Fibroblast of skin of back (primary cell): ENCODE measurements around the gene RALGAPA2.
A peak's percentile ranks its signal among the peaks of the same experiment; 100 is the strongest.

Experiments used
- DNase-seq: peaks from one replicate; pipeline ENCODE4 v3.0.0-alpha.2; 2013

Gene RALGAPA2

GRCh38 chr20:20528861-20529260 lies 183.6 kb downstream of the RALGAPA2 start:
- no peak for DNase-seq

GRCh38 chr20:20527661-20528060 lies 184.8 kb downstream of the RALGAPA2 start:
- DNase-seq: no peak

GRCh38 chr20:20525756-20526155 lies 186.7 kb downstream of the RALGAPA2 start:
- no peak for DNase-seq

- no peak for DNase-seq
Measured at GRCh38 chr20:20525214-20525613, 187.2 kb downstream of the RALGAPA2 start.

GRCh38 chr20:20524756-20525155 lies 187.7 kb downstream of the RALGAPA2 start:
- DNase-seq: no peak

GRCh38 chr20:20521736-20522135 lies 190.7 kb downstream of the RALGAPA2 start:
- no peak for DNase-seq

GRCh38 chr20:20520776-20521175 lies 191.7 kb downstream of the RALGAPA2 start:
- peak; percentile 8 for DNase-seq

- DNase-seq: no peak
Measured at GRCh38 chr20:20519269-20519668, 193.2 kb downstream of the RALGAPA2 start.

- DNase-seq: no peak
Measured at GRCh38 chr20:20518263-20518662, 194.2 kb downstream of the RALGAPA2 start.

GRCh38 chr20:20517296-20517695 lies 195.1 kb downstream of the RALGAPA2 start:
- no peak for DNase-seq

GRCh38 chr20:20513720-20514119 lies 198.7 kb downstream of the RALGAPA2 start:
- no peak for DNase-seq

GRCh38 chr20:20505554-20505953 lies 206.9 kb downstream of the RALGAPA2 start:
- no peak for DNase-seq

- DNase-seq: no peak
Measured at GRCh38 chr20:20503777-20504530, 208.5 kb downstream of the RALGAPA2 start.

GRCh38 chr20:20501128-20501527 lies 211.3 kb downstream of the RALGAPA2 start:
- no peak for DNase-seq

GRCh38 chr20:20500312-20500711 lies 212.1 kb downstream of the RALGAPA2 start:
- DNase-seq: no peak

GRCh38 chr20:20499439-20499838 lies 213.0 kb downstream of the RALGAPA2 start:
- DNase-seq: no peak

GRCh38 chr20:20498076-20498861 lies 214.2 kb downstream of the RALGAPA2 start:
- DNase-seq: no peak

- DNase-seq: no peak
Measured at GRCh38 chr20:20497242-20497978, 215.0 kb downstream of the RALGAPA2 start.

- no peak for DNase-seq
Measured at GRCh38 chr20:20495729-20496503, 216.5 kb downstream of the RALGAPA2 start.

- DNase-seq: no peak
Measured at GRCh38 chr20:20493701-20494100, 218.7 kb downstream of the RALGAPA2 start.

GRCh38 chr20:20492521-20493332 lies 219.7 kb downstream of the RALGAPA2 start:
- DNase-seq: peak; percentile 3
